Measurements from ENCODE around the gene CBX2. TPM values are rescaled to one million over a fixed set of nuclear protein-coding genes. Genes with fewer than 3 reads are reported as not detected.

CBX2 gene
- total RNA-seq = 9.9 and 12.7 TPM in 2 replicates
- long read RNA-seq, partial matches to known transcripts = 0 of 2 reads
- long read RNA-seq, other reads (novel, unspliced or antisense) = 2 of 2 reads

DNA sequence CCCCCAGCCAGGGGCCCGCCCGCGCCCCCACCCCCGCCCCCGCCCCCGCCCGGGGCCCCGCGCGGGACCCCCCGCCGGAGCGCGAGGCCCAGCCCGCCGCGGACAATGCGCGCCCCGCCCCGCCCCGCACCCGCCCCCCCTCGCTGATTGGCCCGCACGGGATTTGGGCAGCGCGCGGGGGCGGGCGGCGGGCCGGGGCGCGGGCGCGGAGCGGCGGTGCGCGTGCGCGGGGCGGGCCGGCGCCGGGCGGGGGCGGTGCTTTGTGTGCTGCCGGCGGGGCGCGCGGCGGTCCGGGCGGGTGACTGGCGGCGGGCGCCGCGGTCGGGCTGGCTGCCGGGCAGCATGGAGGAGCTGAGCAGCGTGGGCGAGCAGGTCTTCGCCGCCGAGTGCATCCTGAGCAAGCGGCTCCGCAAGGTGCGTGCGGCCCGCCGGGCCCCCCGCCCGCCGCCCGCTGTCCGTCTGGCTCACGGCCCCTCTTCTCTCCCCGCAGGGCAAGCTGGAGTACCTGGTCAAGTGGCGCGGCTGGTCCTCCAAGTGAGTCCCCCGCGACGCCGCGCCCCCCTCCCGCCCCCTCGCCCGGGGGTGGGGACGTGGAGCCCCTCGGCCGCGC is at the start of gene CBX2:
TSS of gene CBX2 (plus strand) at position 255 of the 610 bp plus-strand sequence. CDS start at position 343, 88 bp downstream.
- peak; percentile 94 for DNase-seq (ENCODE audit: extremely low spot score, unreplicated experiment)
- peak within 1 kb of the TSS; percentile 85 for H3K4me3 Mint-ChIP-seq (ENCODE audit: unreplicated experiment)
- peaks cover 39% of the 10 kb centered on the region for H3K27me3 Mint-ChIP-seq (ENCODE audit: unreplicated experiment)
- H3K27ac Mint-ChIP-seq (ENCODE audit: unreplicated experiment) = peak within 1 kb of the TSS; percentile 52
- TF ChIP-seq, protein P1, sequence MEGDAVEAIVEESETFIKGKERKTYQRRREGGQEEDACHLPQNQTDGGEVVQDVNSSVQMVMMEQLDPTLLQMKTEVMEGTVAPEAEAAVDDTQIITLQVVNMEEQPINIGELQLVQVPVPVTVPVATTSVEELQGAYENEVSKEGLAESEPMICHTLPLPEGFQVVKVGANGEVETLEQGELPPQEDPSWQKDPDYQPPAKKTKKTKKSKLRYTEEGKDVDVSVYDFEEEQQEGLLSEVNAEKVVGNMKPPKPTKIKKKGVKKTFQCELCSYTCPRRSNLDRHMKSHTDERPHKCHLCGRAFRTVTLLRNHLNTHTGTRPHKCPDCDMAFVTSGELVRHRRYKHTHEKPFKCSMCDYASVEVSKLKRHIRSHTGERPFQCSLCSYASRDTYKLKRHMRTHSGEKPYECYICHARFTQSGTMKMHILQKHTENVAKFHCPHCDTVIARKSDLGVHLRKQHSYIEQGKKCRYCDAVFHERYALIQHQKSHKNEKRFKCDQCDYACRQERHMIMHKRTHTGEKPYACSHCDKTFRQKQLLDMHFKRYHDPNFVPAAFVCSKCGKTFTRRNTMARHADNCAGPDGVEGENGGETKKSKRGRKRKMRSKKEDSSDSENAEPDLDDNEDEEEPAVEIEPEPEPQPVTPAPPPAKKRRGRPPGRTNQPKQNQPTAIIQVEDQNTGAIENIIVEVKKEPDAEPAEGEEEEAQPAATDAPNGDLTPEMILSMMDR (IDR thresholded peaks at IDR 0.05) = no peak
- peaks cover 13% of the 10 kb centered on the region for H3K4me1 Mint-ChIP-seq (ENCODE audit: unreplicated experiment)
- peaks cover 5% of the 10 kb centered on the region for H3K36me3 Mint-ChIP-seq (ENCODE audit: unreplicated experiment)
- no peaks in the 10 kb centered on the region for H3K9me3 Mint-ChIP-seq (ENCODE audit: unreplicated experiment)

GRCh38 chr17:79728169-79728907 is 49.6 kb upstream of the CBX2 start:
- peak overlapping the region; percentile 78 for H3K27ac Mint-ChIP-seq (ENCODE audit: unreplicated experiment)

GRCh38 chr17:79728908-79729471 is 49.0 kb upstream of the CBX2 start:
- no peak overlapping the region for H3K4me3 Mint-ChIP-seq (ENCODE audit: unreplicated experiment)
- DNase-seq (ENCODE audit: extremely low spot score, unreplicated experiment) = no peak
- no peaks in the 10 kb centered on the region for H3K27me3 Mint-ChIP-seq (ENCODE audit: unreplicated experiment)

More at GRCh38 chr17:79728169-79728907, 49.6 kb upstream of the CBX2 start:
- peaks cover 3% of the 10 kb centered on the region for H3K27me3 Mint-ChIP-seq (ENCODE audit: unreplicated experiment)
- peaks cover 14% of the 10 kb centered on the region for H3K4me1 Mint-ChIP-seq (ENCODE audit: unreplicated experiment)
- peak overlapping the region; percentile 74 for H3K4me3 Mint-ChIP-seq (ENCODE audit: unreplicated experiment)
- H3K36me3 Mint-ChIP-seq (ENCODE audit: unreplicated experiment) = no peaks in the 10 kb centered on the region
- peak; percentile 92 for DNase-seq (ENCODE audit: extremely low spot score, unreplicated experiment)
- TF ChIP-seq, protein P1 (IDR thresholded peaks at IDR 0.05) = no peak
- no peaks in the 10 kb centered on the region for H3K9me3 Mint-ChIP-seq (ENCODE audit: unreplicated experiment)

GRCh38 chr17:79729761-79730160 is 48.2 kb upstream of the CBX2 start:
- no peaks in the 10 kb centered on the region for H3K36me3 Mint-ChIP-seq (ENCODE audit: unreplicated experiment)
- no peak for DNase-seq (ENCODE audit: extremely low spot score, unreplicated experiment)
- TF ChIP-seq, protein P1 (IDR thresholded peaks at IDR 0.05) = no peak
- H3K27ac Mint-ChIP-seq (ENCODE audit: unreplicated experiment) = no peak overlapping the region
- H3K9me3 Mint-ChIP-seq (ENCODE audit: unreplicated experiment) = no peaks in the 10 kb centered on the region
- peaks cover 15% of the 10 kb centered on the region for H3K4me1 Mint-ChIP-seq (ENCODE audit: unreplicated experiment)
- no peak overlapping the region for H3K4me3 Mint-ChIP-seq (ENCODE audit: unreplicated experiment)
- H3K27me3 Mint-ChIP-seq (ENCODE audit: unreplicated experiment) = no peaks in the 10 kb centered on the region

More at GRCh38 chr17:79728908-79729471, 49.0 kb upstream of the CBX2 start:
- no peaks in the 10 kb centered on the region for H3K36me3 Mint-ChIP-seq (ENCODE audit: unreplicated experiment)
- no peaks in the 10 kb centered on the region for H3K9me3 Mint-ChIP-seq (ENCODE audit: unreplicated experiment)
- H3K27ac Mint-ChIP-seq (ENCODE audit: unreplicated experiment) = no peak overlapping the region
- peaks cover 15% of the 10 kb centered on the region for H3K4me1 Mint-ChIP-seq (ENCODE audit: unreplicated experiment)
- TF ChIP-seq, protein P1 (IDR thresholded peaks at IDR 0.05) = no peak

- no peaks in the 10 kb centered on the region for H3K27me3 Mint-ChIP-seq (ENCODE audit: unreplicated experiment)
Observed at GRCh38 chr17:79730437-79730768, 47.5 kb upstream of the CBX2 start.

More at GRCh38 chr17:79730437-79730768, 47.5 kb upstream of the CBX2 start:
- H3K27ac Mint-ChIP-seq (ENCODE audit: unreplicated experiment) = no peak overlapping the region
- no peak for DNase-seq (ENCODE audit: extremely low spot score, unreplicated experiment)
- H3K9me3 Mint-ChIP-seq (ENCODE audit: unreplicated experiment) = no peaks in the 10 kb centered on the region
- no peak overlapping the region for H3K4me3 Mint-ChIP-seq (ENCODE audit: unreplicated experiment)
- H3K4me1 Mint-ChIP-seq (ENCODE audit: unreplicated experiment) = peaks cover 15% of the 10 kb centered on the region
- no peaks in the 10 kb centered on the region for H3K36me3 Mint-ChIP-seq (ENCODE audit: unreplicated experiment)
- TF ChIP-seq, protein P1 (IDR thresholded peaks at IDR 0.05) = no peak
